Activated naive CD4-positive, alpha-beta T cell treated with anti-CD3 and anti-CD28 coated beads, Interleukin-2, amount 50 U/mL, for 24 hours (primary cell): ENCODE results near the gene CARD19.
A peak's percentile ranks its signal among the peaks of the same experiment; 100 is the strongest.
"Not testable (repeated sequence)": the region's sequence is repeated elsewhere in the genome, so short reads cannot be mapped to it uniquely, and the experiment has no call there.

ENCODE experiments used
- H3K27ac Mint-ChIP-seq: one replicate; pipeline ENCODE4 v1.8.0; 2021; ENCODE audit warnings: mild to moderate bottlenecking, mixed read lengths
- H3K27me3 Mint-ChIP-seq: one replicate; pipeline ENCODE4 v1.8.0; 2021; ENCODE audit warnings: mixed read lengths
- H3K36me3 Mint-ChIP-seq: one replicate; pipeline ENCODE4 v1.8.0; 2021; ENCODE audit warnings: mixed read lengths
- H3K4me1 Mint-ChIP-seq: one replicate; pipeline ENCODE4 v1.8.0; 2021; ENCODE audit warnings: mixed read lengths
- H3K4me3 Mint-ChIP-seq: one replicate; pipeline ENCODE4 v1.8.0; 2021; ENCODE audit warnings: mild to moderate bottlenecking, mixed read lengths
- H3K9me3 Mint-ChIP-seq: one replicate; pipeline ENCODE4 v1.8.0; 2021; ENCODE audit warnings: mixed read lengths

Gene CARD19

DNA sequence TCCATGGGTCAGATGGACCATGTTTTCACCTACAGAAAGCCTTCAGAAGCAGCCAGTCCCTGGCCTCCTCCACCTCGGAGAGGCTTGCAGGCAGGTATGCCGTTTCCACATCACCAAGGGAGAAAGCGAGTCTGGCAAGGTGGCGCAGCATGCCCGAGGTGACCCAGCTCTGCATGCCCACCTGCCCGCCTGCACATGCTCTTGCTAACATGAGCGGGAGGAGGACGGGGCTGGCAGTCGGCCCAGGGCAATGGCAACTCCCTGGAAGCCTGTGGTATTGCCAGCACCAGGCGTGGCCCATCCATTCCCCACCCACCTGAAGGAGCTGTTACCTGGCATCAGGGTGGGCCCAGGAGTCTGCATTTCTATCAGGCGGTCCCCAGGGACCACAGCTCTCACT is 41.3 kb downstream of the CARD19 start:
- H3K27me3 Mint-ChIP-seq: no peaks in the 10 kb centered on the region
- no peak overlapping the region for H3K4me3 Mint-ChIP-seq
- peaks cover 59% of the 10 kb centered on the region for H3K4me1 Mint-ChIP-seq
- no peak overlapping the region for H3K27ac Mint-ChIP-seq
- no peaks in the 10 kb centered on the region for H3K9me3 Mint-ChIP-seq
- H3K36me3 Mint-ChIP-seq: no peaks in the 10 kb centered on the region

DNA sequence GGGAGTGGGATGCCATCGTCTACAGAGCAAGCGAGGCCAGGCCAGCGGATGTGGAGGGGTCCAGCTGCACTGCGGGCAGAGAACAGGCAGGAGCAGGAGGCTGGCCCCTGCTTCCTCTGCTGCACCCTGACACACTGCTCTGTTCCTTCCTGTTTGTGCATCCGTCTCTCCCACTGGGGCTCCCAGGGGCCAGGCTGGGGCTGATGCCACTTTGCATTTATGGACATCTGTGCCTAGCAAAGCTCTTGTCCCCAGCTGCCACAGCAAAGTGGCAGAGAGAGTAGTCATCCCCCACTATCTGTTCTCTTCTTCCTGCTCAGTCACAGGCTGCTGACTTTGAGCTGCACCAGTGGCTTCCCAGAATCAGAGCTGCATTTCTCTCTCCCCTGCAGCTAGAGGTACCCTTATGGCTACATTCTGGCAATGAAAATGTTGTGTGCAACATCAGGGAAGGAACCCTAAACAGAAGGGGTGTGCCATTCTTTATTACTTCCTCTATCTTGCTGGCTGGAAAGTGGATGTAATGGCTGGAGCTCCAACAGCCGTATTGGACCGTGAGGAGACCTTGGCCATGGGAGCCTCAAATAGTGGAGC is 42.3 kb downstream of the CARD19 start:
- peaks cover 56% of the 10 kb centered on the region for H3K4me1 Mint-ChIP-seq
- H3K4me3 Mint-ChIP-seq: no peak overlapping the region
- H3K9me3 Mint-ChIP-seq: no peaks in the 10 kb centered on the region
- H3K36me3 Mint-ChIP-seq: no peaks in the 10 kb centered on the region
- no peaks in the 10 kb centered on the region for H3K27me3 Mint-ChIP-seq
- H3K27ac Mint-ChIP-seq: peak overlapping the region; percentile 80

DNA sequence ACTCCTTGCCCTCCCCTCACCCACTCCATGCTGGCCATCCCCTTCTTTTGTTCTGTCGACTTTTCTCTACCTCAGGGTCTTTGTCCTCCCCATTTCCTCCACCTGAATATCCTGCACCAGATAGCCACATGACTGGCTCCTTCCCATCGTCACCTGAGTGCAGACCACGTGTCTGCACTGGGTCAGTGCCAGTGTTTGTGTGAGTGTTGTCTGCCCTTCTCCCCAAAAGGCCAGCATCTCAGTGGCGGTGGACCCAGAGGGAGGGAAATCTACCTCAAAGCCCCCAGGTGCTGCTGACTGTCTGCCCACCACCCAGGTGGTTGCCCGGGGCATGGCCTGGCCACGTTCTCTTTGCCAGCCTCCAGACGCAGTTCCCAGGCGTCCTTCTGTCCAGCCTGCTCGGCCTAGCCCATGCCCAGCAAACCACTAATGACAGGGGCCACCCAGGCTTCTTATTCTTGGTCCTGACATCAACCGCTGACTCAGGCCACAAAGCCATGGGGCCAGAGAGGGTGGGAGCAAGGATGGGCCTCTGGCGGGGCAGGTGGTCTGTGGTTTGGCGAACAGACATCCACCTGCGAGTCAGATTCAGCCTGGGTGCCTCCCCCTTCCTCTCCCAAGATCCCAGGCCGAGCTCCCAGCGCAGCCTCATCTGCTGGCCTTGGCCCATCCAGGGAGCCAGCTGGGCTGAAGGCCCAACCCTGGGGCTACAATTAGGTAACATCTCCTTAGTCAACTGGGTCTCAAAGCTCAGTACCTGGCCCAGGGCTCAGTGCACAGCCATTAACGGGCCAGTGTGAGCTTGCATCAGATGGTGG is 43.6 kb downstream of the CARD19 start:
- Mint-ChIP-seq H3K27me3 (no peaks in the 10 kb centered on the region), H3K27ac (no peak overlapping the region), H3K4me3 (no peak overlapping the region), H3K9me3 (no peaks in the 10 kb centered on the region), H3K36me3 (no peaks in the 10 kb centered on the region), H3K4me1 (peaks cover 67% of the 10 kb centered on the region)

DNA sequence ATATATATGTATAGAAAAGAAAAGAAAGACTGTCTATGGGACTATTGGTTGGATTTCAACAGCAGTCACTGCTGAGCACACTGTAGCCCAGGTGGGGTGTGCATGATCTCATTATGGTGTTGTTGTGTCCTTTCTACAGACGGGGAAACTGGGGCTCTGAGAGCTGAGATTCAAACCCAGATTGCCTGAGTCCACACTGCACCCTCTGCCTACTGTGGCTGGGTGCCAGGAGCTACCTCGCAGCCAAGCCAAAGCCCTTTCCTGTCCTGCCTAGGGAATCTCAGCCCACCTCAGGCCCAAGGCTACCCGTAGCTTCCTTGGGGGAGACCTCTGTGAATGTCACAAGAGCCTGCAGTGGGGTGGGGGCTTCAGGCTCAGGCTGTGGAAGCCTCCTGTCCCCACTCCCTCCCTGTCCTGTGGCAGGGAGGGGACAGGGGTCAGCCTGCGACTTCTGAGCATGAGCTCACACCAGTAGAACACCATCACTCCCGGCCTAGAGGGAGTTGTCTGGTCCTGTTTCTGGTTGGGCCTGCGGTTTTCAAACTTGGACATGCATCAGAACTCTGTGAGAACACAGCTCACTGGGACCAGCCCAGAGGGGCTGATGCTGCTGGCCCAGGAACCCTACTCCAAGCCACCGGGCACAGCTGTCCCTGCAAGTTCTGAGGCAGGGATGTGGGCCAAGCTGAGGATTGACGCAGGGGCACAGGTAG is 45.9 kb downstream of the CARD19 start:
- H3K4me3 Mint-ChIP-seq: no peak overlapping the region
- no peaks in the 10 kb centered on the region for H3K9me3 Mint-ChIP-seq
- H3K4me1 Mint-ChIP-seq: peaks cover 72% of the 10 kb centered on the region
- H3K27ac Mint-ChIP-seq: no peak overlapping the region
- H3K27me3 Mint-ChIP-seq: no peaks in the 10 kb centered on the region
- H3K36me3 Mint-ChIP-seq: peaks cover 3% of the 10 kb centered on the region

DNA sequence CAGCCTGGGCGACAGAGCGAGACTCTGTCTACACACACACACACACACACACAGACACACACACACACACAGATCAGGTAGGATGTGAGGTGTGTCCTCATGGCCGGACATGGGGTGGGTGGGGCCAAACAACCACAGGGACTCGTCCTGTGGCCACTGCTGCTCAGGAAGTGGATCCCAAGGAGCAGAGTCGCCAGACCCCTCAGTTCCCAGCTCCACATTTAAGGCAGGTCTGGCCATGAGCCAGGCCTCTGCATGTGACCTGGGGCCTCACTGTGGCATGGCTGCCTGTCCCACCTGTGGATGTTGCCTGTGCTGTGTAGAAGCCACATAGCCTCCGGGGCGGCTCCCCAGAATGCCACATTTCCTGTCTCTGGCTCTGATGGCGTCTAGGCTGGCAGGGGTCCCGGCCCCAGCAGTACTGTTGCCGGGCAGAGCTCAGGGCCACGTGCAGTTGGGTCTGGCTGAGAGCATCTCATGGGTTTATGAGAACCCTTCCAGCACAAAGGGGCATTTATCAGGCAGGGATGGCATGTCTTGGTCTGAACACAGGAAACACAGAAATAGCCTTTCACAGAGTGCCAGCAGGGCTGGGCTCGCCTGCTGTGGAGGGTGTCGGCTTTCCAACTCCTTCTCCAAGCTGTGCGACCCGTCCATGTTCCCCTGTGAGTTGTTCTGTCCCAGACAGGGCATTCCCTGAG is 48.0 kb downstream of the CARD19 start:
- no peaks in the 10 kb centered on the region for H3K9me3 Mint-ChIP-seq
- H3K27me3 Mint-ChIP-seq: no peaks in the 10 kb centered on the region
- H3K36me3 Mint-ChIP-seq: peaks cover 10% of the 10 kb centered on the region
- peak overlapping the region; percentile 92 for H3K27ac Mint-ChIP-seq
- peak overlapping the region; percentile 54 for H3K4me3 Mint-ChIP-seq
- peaks cover 73% of the 10 kb centered on the region for H3K4me1 Mint-ChIP-seq

DNA sequence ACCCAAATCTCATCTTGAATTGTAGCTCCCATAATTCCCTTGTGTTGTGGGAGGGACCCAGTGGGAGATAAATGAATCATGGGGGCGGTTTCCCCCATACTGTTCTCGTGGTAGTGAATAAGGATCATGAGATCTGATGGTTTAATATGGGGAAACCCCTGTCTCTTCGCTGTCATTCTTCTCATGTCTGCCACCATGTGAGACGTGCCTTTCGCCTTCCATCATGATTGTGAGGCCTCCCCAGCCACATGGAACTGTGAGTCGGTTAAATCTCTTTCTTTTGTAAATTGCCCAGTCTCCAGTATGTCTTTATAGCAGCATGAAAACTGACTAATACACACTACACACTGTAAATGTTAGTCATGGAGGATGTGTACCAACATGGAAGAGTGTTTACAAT is 50.7 kb downstream of the CARD19 start:
- not testable (repeated sequence) for H3K27me3 Mint-ChIP-seq, H3K36me3 Mint-ChIP-seq, H3K9me3 Mint-ChIP-seq
- Mint-ChIP-seq H3K27ac (peak overlapping the region; percentile 82), H3K4me1 (peaks cover 65% of the 10 kb centered on the region), H3K4me3 (peak overlapping the region; percentile 53)

DNA sequence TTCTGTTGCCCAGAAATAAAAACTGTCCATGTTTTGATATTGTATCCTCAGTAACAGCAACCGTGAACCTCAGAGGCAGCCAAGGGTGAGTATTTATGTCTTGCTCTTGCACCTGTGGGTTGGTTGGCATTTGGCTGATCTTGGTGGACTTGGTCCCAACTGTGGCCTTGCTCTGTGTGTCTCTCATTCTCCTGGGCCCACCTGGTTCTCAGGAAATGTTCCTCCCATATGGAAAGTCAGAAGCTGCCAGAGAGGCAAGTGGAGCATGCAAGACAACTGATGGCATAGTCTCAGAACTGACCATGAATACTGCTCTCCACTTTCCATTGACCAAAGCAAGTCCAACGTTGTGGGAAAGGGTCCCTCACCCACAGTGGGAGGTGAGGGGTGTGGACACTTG is 51.6 kb downstream of the CARD19 start:
- H3K27me3 Mint-ChIP-seq: no peaks in the 10 kb centered on the region
- H3K9me3 Mint-ChIP-seq: no peaks in the 10 kb centered on the region
- peak overlapping the region; percentile 39 for H3K4me3 Mint-ChIP-seq
- peaks cover 56% of the 10 kb centered on the region for H3K4me1 Mint-ChIP-seq
- H3K27ac Mint-ChIP-seq: peak overlapping the region; percentile 89
- peaks cover 10% of the 10 kb centered on the region for H3K36me3 Mint-ChIP-seq

DNA sequence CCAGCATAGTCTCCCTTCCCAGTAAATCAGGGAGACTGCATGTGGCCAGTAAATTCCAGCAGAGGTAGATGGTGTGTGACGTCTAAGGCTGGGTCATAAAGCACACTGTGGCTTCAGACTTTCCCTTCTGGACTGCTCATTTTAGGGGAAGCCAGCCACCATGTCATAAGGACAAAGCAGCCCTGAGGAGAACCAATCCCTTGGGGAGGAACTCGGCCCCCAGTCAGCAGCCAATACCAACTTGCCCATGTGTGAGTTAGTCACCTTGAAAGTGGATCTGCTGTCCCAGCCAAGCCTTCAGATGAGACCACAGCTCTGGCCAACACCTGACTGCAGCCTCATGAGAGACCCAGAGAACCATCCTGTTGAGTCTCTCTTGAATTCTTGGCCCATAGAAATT is 52.7 kb downstream of the CARD19 start:
- H3K4me3 Mint-ChIP-seq: peak overlapping the region; percentile 69
- peaks cover 10% of the 10 kb centered on the region for H3K36me3 Mint-ChIP-seq
- peaks cover 48% of the 10 kb centered on the region for H3K4me1 Mint-ChIP-seq
- H3K27ac Mint-ChIP-seq: peak overlapping the region; percentile 92
- no peaks in the 10 kb centered on the region for H3K27me3 Mint-ChIP-seq
- H3K9me3 Mint-ChIP-seq: no peaks in the 10 kb centered on the region

DNA sequence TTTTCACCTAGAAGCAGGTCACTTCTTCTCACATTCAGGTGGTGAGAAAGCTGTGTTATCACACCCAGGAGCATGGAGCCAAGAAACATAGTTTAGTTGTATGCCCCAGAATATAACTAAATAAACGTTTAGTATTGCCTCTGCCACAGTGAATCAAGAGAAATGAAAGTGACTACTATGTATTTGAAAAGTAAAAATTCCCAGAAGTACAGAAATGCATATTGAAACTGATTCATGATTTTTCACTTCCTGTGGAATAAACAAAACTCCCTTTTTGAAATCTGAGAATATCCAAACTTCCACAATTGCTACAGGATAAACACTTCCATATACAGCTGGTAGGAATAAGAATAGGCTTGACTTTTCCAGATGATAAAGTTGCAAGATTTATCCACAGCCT is 53.3 kb downstream of the CARD19 start:
- Mint-ChIP-seq H3K27me3 (no peaks in the 10 kb centered on the region), H3K9me3 (no peaks in the 10 kb centered on the region), H3K36me3 (peaks cover 10% of the 10 kb centered on the region), H3K4me1 (peaks cover 41% of the 10 kb centered on the region), H3K4me3 (peak overlapping the region; percentile 69), H3K27ac (peak overlapping the region; percentile 92)

DNA sequence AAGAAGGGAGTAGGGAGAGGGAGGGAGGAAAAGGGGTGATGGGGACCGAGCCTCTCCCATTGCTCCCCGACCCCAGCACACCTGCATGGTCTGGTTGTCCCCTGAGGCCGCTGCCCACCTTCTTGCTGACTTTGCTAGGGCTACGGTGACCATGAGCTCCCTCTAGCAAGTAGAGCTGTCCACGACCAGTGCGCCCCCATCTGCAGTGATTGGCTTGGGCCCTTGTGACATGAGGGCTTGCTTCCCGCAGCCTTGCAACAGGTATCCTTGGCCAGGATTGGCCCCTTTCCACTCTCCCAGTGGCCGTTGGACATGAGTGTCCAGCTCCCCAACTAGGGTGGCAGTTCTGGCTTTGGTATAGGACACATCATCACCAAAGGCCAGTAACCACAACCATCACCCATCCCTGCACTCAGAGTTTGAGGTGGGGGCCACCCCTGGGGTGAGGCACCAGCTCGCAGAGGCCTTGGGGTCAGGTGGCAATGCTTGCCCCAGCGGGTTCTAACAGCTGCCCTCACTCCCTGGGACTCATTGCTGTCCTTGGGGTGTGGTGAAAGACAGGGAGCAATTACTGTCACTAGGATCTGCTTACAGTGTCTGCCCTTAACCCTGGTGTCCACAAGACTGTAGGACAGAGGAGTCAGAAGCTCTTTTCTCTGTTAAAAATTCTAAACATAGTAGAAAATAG is 55.2 kb downstream of the CARD19 start:
- Mint-ChIP-seq H3K4me1 (peaks cover 32% of the 10 kb centered on the region), H3K27ac (no peak overlapping the region), H3K36me3 (peaks cover 10% of the 10 kb centered on the region)

DNA sequence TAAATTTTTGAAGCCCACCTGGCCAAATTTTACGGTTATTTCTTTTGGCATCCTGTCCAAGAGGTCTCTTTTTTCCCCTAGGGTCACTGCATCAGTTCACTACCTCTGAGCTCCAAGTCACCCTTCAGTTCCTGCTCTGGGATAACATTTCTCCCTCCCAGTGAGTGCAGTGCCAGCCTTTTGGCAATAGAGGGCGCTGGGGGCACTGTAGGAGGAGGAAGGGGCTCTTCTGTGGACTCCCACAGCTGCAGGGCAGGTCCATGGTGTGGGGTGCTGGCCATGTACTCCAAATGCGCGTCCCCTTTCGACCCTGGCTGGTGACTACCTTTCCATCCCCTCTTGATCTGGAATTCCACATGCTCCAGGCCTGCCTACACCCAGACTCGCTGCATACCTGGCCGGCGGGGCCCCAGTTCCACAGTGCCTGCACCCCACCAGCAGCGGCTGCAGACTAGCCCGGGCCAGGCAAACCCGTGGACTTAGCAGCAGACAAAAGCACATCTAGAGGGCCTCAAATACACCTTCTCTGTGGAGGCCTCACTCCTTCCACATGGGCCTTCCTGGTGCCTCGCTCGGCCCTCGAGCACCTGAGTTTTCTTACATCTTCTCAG is 58.4 kb downstream of the CARD19 start:
- Mint-ChIP-seq H3K9me3 (no peaks in the 10 kb centered on the region), H3K27ac (peak overlapping the region; percentile 35), H3K4me1 (peaks cover 14% of the 10 kb centered on the region), H3K36me3 (no peaks in the 10 kb centered on the region), H3K27me3 (no peaks in the 10 kb centered on the region), H3K4me3 (no peak overlapping the region)

More for the DNA sequence above, 55.2 kb downstream of the CARD19 start:
- Mint-ChIP-seq H3K27me3 (no peaks in the 10 kb centered on the region), H3K4me3 (no peak overlapping the region), H3K9me3 (no peaks in the 10 kb centered on the region)

DNA sequence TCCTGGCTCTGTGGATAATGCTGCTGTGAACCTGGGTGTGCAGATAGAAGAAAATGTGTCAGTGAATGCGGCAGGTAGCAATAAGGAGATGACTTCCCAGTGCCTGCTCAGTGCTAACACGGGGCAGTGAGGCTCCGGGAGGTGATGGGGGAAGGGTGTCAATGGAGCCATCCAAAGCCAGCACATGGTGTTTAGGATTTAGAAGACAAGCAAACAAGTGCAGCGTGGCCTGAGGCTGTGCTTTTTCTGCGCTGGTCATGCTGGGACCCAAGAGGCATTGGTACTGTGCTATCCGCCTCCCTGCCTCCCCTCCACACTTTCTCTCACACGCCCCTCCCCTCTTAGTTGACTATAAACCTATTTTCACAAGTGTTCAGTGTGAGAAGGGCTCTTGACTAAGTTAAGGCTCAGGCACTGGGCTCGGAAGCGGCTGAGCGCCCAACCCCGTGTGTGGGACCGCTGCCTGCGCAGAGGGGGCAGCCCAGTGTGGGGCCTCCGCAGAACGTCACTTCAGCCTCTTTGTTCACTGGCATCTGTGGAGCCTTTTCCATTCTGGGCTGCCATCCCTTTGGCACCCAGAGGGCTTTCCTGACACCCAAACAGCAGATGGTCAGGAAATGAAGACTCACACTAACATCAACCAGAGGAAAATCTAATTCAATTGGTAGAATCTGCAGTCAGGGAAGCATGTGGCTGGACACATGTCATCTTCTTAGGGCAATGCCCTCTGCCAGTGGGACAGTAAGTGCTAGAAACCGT is 59.9 kb downstream of the CARD19 start:
- Mint-ChIP-seq H3K4me3 (no peak overlapping the region), H3K36me3 (no peaks in the 10 kb centered on the region), H3K4me1 (peaks cover 13% of the 10 kb centered on the region), H3K27me3 (no peaks in the 10 kb centered on the region), H3K9me3 (no peaks in the 10 kb centered on the region), H3K27ac (peak overlapping the region; percentile 41)

DNA sequence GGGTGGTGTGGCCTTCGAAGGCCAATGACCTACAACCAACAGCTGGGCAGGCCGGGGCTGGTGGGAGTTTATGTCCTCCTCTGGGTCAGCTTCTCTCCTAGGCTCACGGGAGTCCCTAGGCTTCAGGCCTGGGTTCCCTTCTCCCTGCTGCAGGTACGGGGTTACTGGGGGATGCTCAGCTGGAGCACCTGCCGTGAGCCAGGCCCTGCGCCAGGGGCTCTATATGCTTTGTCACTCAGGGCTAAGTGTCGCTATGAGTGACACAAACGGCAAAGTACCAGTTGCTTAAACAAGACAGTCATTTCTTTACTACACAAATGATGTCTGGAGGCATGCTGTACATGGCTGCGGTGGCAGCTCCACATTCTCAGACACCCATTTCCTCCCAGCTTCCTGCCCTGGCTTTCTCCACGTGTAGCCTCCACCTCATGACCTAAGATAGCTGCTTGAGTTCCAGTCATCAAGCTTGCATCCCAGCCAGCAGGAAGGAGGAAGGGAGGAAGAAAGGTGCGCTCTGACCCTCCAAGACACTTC is 60.5 kb downstream of the CARD19 start:
- no peak overlapping the region for H3K27ac Mint-ChIP-seq
- H3K27me3 Mint-ChIP-seq: no peaks in the 10 kb centered on the region
- H3K36me3 Mint-ChIP-seq: no peaks in the 10 kb centered on the region
- peaks cover 13% of the 10 kb centered on the region for H3K4me1 Mint-ChIP-seq
- H3K4me3 Mint-ChIP-seq: no peak overlapping the region
- H3K9me3 Mint-ChIP-seq: no peaks in the 10 kb centered on the region
